GM21528 (cell line): ENCODE measurements around the gene YTHDF1.
"Not testable (repeated sequence)": the region's sequence is repeated elsewhere in the genome, so short reads cannot be mapped to it uniquely, and the experiment has no call there.

Source experiments
- ATAC-seq: cut with Tn5 transposase; IDR thresholded peaks from one replicate; pipeline ENCODE4 v1.9.1; 2021; ENCODE audit warnings: mild to moderate bottlenecking, moderate library complexity; ENCODE audit not compliant: unreplicated experiment, low FRiP score

YTHDF1 gene

DNA sequence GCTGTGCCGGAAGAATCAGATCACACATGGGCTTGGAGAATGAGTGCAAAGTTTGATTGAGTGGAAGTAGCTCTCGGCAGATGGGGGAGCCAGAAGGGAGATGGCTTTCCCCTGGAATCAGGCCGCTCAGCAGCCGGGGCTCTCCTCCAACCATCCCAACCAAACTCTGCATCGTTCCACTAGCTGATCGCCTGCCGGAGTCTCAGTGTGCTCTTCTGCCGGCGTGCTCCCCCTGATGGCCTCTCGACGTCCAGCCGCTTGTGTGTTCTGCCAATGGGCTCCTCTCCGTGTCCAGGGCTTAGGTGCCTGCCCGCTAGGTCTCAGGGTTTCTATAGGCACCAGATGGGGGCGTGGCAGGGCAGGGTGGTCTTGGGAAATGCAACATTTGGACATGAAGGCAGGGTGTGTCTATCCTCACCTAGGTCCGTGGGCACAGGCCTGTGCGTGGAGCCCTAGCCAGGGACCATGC is 14.9 kb upstream of the YTHDF1 start:
- no peak for ATAC-seq

DNA sequence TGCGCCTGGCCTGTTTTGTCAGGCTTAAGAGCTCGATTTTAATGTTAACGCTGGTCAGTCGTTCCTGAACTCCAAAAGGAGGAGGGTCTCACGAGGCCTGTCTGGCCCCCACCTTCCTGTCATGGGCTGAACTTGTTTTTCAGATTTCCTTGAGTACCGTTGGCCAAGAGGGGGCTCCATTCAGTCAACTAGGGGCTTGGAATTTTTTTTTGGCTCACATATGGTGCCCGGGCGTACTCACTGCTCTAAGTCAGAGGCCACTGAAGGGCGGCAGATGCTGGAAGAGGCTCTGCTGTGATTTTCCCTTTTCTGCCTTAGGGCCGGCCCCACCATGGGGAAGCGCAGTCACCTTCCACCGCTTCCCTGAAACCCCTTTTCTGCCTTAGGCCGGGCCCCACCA is 12.9 kb upstream of the YTHDF1 start:
- no peak for ATAC-seq

DNA sequence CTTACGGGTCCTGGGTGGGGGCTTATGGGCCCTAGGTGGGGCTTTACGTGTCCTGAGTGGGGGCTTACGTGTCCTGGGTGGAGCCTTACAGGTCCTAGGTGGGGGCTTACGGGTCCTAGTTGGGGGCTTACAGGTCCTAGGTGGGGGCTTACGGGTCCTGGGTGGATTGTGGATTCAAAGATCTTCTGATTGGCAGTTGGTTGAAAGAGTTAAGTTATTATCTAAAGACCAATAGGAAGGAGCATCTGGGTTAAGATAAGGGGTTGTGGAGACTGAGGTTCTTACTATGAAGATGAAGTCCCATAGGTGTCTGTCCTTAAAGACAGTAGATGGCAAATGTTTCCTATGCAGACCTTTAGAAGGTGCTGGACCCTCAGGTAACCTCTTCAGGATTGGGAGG is 11.3 kb upstream of the YTHDF1 start:
- ATAC-seq = no peak

DNA sequence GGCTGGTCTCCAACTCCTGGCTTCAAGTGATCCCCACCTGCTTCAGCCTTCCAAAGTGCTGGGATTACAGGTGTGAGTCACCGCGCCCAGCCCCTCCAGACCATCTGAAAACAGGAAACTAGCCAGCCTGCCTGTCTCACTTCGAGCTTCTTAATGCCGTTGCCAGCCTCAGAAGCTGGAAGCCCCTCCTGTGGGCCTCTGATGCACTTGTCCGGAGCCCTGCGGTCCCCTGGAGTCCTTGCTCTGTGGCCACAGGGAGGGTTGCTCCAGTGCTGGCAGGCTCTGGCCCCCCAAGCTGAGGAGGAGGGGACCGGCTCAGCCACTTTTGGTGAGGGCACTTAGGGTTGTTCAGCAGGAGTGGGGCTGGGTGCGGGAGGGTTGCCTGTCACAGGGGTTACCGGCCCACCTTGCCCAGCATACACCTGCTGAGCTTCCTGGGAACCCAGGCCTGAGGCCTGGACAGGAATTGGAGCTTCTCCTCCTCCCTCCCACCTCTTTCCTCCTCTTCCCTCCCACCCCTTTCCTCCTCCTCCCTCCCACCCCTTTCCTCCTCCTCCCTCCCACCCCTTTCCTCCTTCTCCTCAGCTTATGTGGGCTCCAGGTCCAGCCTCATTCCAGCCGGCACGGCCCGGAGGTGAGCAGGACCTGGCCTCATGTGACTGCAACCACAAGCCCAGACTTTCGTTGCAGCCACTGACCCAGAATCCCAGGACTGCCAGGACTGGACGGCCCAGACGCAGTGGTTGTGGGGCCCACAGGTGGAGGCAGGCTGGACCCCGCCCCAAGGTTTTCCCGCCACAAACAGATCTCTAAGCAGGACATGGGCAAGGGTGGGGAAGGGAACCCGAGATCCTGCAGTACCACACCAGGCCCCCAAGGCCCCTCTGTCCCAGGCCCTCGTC is 10.4 kb upstream of the YTHDF1 start:
- no peak for ATAC-seq

DNA sequence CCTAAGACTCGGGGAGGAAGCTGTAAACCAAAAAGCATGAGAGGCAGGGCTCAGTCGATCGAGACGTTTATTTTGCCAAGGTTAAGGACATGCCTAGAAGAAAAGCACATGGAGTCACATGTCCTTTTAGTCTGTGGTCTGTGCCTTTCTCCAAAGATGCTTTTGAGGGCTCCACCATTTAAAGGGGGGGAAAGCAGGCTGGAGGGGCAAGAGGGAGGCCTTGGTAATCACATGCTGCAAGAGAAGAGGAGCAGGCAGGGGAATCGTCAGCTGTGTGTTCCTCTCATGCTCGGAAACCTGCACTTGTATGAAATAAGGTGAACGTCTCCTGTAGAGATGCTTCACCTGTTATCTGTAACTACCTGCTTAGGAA is 9.1 kb upstream of the YTHDF1 start:
- ATAC-seq = no peak

DNA sequence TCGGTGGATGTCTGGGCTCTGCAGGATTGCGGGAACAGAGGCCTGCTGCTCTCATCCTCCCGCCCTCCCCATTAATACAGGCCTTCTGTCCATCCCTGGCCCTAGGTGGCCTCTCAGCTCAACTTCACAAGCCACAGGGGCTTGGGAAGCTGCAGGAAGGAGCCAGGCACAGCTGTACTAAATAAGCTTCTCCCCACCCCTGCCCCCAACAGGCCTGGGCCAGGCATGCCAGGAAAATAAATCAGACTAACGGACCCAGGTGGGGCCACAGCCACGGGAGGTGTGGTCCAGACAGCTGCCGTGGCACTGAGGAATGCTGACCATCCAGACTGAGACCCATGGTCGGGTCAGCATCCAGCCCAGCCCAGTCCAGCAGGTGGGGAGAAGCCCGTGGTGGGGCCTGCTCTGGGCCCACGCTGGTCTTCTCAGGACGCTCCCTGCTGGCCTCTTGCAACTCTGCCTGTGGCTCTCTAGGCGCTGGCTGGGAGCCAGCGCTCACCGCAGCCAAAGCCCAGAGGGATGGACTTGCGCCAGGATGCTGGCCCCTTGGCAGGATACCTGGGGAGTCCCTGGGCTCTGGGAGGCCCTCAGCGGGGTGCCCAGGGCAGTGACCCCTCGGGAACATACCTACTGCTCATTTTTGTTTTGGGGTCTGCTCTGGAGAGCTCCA is 8.6 kb upstream of the YTHDF1 start:
- ATAC-seq = no peak

DNA sequence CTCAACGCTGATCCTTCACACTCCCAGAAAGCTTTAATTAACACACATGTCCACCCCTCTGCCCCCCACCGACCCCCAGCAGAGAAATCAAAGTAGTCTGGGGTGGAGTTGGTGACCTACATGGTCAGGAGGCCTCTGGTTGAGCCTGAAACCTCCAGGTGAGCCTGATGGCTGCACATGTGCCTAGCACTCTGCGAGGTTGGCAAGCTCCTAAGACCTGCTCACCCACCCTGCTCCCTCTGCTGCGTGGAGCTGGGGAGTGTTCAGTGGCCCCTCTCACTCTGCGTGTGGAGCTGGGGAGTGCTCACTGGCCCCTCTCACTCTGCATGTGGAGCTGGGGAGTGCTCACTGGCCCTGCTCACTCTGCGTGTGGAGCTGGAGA is 7.9 kb upstream of the YTHDF1 start:
- no peak for ATAC-seq

DNA sequence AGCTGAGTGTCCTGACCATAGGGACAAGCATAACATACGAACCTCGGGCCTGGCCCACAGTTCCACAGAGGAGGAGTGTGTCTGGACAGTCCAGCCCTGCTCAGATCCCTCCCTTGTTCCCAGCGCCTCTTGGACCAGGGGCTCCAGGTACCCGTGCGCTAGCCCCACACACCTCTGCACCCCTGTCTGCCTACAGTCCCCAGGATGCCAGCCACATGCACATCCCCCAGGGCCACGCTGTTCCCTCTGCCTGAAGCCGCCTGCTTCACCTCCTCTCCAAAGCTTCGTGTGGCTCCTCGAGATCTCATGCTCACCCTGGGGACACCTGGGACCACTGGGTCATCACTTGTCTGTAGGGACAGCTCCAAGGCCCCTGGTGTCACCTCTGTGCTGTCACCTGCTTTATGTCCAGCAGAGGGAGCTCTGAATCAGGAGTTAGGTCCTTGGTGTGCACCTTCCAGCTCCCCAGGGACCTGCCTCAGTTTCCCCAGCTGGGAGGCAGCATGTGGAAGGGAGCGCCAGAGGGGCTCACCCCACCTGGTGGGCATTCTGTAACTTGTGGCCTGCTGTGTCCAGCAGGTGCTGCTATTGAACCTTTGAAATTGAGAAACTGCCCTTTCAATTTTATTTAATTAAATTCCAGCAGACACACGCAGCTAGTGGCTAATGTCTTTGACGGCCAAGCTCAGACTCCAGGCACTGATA is 7.3 kb upstream of the YTHDF1 start:
- no peak for ATAC-seq

DNA sequence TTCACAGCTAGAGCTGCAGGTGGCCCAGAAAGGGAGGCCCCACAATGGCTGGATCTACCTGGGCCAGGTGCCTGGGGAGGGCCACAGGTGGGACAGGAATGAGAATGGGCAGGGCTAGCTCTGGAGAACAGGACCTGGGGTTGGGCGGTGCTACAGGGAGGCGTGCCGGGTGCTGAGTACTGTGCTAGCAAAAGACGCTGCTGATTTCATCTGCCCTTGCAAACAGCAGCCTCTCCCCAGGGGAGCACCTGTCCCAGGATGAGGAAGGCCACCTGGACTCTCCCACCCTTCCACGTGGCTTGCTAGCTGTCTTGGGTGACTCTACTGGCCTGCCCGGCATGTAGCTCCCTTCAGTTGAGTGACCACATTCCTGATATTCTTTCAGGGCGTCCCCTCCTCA is 6.6 kb upstream of the YTHDF1 start:
- no peak for ATAC-seq

DNA sequence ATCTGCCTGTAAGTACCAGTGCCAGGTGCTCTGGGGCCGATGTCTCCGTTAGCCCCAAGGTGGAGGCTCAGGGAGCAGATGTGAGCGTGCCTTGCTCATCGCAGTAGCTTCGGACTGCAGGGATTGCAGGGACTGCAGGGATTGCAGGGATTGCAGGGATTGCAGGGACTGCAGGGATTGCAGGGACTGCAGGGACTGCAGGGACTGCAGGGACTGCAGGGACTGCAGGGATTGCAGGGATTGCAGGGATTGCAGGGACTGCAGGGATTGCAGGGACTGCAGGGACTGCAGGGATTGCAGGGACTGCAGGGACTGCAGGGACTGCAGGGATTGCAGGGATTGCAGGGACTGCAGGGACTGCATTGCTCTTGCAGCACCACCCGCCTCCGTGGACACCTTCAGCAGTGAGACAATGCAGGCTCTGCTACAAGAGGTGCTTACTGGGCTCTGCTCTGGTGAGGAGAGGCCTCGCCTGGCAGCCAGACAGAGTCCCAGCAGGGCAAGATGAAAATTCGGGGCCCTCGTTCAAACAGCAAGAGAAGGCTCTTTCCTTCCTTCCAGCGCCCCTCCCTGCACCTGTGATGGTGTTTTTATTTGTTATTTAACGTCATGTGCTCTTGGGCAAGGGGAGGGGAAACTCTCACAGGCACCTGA is 5.6 kb upstream of the YTHDF1 start:
- ATAC-seq = not testable (repeated sequence)

DNA sequence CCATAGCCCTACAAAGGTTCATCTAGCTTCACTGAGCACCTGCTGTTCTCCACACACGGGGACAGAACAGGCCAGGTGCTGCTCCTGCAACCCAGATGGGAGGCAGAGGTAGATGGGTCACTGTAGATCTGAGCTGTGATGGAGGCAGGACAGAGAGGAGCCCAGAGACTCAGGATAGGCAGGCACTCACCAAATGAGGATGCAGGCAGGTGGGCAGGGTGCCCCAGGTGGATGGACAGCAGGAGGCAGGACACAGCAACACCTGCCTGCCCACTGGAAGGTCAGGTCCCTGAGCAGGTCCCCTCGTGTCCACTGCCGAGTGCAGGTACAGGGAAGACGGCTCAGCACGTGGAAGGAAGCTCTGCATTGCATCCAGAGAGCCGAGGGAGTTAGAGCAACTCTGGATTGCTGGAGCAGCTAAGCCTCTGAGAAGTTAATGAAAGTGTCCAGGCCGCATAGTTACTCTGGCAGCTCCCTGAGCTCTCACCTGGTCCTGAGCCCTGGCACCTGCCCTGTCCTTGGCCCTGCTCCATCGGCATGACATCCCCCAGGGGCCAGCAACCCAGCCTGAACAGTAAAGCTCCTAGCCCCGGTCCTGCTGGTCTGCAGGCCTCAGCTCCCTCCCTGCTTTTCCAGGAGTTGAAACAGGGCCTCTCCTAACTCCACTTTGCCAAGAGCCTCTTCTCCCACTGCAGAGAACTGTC is 4.9 kb upstream of the YTHDF1 start:
- ATAC-seq = no peak

DNA sequence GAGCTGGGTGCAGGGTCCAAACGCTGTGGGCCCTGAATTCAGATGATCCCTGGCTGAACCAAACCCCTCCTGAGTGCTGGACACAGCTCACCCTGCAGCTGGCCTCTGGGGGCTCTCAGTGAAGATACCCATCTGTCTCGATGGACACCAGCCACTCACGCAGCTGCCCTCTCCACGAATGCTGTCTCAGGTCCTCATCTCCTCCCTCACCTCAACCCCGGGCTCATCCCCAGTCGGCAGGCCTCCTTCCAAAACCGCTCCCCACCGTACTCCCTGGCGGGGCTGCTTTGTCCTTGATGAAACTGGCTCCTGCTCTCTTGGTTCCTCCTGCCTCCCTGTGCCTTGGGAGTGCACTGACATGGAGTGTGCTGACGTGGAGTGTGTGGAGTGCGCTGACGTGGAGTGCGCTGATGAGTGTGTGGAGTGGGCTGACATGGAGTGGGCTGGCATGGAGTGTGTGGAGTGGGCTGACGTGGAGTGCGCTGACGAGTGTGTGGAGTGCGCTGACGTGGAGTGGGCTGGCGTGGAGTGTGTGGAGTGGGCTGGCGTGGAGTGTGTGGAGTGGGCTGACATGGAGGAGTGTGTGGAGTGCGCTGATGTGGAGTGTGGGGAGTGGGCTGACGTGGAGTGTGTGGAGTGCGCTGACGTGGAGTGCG is 4.1 kb upstream of the YTHDF1 start:
- ATAC-seq = no peak

DNA sequence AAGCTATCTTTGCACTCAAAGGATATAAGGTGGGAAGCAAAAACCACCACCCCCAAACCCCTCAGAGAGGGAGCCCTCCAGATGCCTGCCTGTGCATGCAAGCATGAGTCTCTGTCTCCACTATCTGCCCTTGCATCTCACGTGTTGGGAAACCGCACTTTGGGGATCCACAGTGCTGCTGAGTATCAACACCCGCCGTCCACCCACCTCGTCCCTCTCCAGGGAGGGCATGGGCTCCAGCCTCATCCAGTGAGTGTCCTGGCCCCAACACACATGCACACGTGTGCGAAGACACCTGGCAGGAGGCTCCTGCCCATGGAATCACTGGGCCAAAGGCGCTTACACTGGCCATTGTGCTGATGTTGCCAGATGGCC is 3.5 kb upstream of the YTHDF1 start:
- ATAC-seq = no peak

DNA sequence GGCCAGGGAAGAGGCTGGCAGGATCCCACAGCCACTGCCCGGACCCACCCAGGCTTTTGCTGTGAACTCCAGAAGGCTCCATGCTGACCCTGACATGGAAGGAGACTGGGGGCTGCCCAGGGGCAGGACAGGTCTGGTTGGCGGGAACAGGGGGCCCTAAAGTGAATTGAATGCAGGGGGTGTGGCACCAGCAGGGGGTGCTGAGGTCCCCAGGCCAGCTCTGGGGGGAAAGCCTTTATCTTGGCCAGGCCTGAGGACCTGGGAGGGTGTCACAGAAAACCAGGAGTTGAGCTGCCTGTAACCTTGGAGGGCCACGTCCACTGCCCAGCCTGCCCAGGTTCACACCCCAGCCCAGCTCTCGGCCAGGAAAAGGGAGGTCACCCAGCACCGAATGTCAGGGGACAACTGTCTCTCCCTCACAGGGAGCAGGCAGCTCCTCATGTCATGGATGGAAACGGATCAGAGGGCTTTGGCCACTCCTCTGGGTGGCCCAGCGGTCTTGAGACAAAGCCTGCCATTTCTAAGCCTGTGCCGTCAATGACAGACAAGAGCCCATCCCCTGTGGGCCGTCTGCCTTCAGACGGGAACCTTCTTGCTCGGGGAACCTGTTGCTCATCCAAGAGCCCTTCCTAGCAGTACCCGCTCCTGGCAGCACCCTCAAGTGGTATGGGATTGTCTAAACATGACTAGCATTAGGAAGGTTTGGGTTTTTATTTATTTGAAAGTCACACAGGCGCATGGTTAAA is 2.9 kb upstream of the YTHDF1 start:
- ATAC-seq = no peak

DNA sequence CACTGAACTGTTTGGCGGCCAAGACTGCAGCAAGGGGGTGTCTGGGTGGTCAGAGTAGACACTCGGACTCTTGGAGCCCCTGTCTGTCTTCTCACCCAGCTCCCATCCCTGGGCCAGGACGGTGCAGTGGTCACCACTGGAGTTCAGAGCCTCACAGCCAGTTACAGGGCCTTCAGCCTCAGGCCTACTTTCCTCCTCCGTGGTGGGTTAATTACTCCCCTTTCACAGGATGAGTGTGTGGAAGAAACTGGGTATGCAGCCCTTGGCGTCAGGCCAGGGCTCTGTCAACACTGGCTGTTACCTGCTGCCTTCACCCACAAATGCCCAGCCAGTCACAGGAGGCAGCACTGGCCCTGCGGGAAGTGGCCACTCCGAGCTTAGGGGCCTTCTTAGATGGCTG is 1.8 kb upstream of the YTHDF1 start:
- ATAC-seq = no peak

DNA sequence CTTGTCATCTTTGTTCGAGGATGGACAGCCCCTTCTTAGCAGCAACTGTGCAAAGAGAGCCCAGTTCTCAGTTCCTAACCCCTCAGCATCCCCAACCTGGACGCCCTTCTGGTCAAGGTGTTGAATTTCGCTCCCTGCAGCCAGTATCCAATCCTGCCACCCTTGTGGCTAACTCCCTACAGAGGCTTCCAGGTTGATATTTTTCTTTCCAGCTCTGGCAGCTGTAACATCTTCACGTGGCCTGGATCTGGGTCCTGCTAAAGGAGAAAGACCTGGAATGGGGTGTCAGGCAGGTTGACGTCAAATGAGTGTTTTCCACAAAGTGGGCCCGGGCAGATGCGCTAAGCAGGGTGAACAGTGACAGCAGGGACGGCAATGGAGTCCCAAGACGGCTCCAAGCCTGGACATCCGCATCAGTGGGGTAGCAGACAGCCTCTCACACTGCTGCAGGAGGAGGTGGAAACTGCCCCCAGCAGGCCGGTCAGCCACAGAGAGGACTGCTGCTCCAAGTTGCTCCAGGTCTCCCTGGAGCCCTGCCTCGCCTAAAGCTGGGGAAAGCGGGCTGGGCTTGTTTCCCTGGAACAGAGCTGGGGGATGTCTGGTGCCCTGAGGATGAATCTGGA is 1.0 kb upstream of the YTHDF1 start:
- no peak for ATAC-seq

DNA sequence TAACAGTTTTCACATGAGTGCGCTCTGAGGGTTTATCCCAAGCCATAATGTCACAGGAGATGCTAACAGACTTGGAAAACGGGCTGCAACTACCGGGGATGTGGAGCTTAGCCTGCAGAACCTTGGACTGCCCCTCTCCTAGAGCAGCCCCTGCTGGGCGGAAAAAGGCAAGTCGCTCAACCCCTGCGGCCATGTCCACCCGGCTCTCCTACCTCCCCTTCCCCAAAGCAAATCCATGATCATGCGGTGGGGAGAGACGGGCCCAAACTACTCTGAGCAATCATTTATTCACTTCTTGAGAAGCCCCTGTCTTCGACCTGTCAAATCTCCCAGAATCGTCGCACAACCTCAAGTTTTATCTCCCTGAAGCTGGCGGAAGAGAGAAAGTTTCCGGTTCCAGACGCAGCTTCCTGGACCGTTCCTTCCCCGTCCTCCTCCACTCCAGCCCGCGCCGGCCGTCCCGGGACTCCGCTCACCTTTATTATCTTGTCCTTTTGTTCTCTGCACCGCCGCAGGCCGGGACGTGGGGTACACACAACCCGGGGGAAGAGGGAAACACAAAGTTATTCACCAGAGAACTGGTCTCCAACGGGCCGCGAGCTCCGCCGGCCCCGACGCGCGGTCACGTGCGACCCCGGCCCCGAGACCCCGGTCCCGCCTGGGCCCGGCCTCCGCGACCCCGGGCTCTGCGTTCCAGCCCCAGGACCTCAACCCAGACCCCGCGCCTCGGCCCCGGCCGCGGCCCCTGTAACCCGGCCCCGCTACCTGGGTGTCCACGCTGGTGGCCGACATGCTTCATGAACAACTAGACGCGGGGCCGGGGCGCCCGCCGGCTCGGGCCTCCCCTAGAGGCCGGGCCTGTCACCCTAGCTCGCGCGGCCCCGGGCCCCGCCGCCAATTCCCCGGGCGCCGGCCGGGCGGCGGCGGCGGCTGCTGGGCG is 560 bp downstream of the YTHDF1 start:
- ATAC-seq = peak; percentile 10

DNA sequence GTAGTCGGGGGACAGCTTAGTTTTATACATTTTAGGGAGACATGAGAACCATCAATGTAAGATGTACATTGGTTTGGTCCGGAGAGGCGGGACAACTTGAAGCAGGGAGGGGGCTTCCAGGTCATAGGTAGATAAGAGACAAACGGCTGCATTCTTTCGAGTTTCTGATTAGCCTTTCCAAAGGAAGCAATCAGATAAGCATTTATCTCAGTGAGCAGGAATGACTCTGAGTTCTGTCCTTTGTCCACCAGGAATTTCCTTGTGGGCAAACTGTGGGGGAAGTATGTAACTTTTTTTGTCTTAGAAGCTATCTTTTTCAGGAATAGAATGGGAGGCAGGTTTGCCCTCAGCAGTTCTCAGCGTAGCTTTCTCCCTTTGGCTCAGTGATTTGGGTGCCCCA is 1.4 kb downstream of the YTHDF1 start:
- ATAC-seq = no peak
